ENCODE measurements around the gene SAPCD1.

GRCh38 chr6:31782126-31782855 is 19.8 kb downstream of the SAPCD1 start:
- TF ChIP-seq, protein P1, sequence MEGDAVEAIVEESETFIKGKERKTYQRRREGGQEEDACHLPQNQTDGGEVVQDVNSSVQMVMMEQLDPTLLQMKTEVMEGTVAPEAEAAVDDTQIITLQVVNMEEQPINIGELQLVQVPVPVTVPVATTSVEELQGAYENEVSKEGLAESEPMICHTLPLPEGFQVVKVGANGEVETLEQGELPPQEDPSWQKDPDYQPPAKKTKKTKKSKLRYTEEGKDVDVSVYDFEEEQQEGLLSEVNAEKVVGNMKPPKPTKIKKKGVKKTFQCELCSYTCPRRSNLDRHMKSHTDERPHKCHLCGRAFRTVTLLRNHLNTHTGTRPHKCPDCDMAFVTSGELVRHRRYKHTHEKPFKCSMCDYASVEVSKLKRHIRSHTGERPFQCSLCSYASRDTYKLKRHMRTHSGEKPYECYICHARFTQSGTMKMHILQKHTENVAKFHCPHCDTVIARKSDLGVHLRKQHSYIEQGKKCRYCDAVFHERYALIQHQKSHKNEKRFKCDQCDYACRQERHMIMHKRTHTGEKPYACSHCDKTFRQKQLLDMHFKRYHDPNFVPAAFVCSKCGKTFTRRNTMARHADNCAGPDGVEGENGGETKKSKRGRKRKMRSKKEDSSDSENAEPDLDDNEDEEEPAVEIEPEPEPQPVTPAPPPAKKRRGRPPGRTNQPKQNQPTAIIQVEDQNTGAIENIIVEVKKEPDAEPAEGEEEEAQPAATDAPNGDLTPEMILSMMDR (IDR thresholded peaks at IDR 0.05) = no peak
- no peak for TF ChIP-seq ZFX (IDR thresholded peaks at IDR 0.05; ENCODE audit: borderline replicate concordance)

Measured in 22Rv1 (cell line).